GM21723 (cell line): ENCODE measurements around the gene COL27A1.
"Not testable (repeated sequence)": the region's sequence is repeated elsewhere in the genome, so short reads cannot be mapped to it uniquely, and the experiment has no call there.

Source experiments
- ATAC-seq: cut with Tn5 transposase; IDR thresholded peaks from one replicate; pipeline ENCODE4 v1.9.1; 2021; ENCODE audit warnings: mild to moderate bottlenecking, moderate library complexity; ENCODE audit not compliant: unreplicated experiment

The COL27A1 gene

GRCh38 chr9:114122136-114123027 is 33.0 kb upstream of the COL27A1 start:
- ATAC-seq, result no peak

GRCh38 chr9:114123031-114123977 is 32.0 kb upstream of the COL27A1 start:
- no peak for ATAC-seq

DNA sequence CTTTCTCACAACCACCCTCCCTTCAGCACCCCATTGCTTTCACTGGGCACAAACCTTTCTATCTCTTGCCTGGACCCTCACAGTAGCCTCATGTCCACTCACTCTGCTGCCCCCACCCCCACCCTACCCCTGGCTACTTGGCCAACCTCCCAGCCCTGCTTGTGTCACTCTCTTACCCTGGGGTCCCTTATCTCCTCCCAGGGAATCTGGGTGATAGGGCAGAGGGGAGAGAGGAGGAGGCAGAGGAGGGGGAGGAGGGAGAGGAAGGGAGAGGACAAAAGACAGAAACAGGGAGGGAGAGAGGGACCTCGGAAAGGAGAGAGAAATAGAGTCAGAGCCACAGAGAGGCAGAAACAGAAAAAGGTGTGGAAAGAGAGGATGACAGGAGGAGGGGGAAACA is 31.2 kb upstream of the COL27A1 start:
- ATAC-seq, result no peak

DNA sequence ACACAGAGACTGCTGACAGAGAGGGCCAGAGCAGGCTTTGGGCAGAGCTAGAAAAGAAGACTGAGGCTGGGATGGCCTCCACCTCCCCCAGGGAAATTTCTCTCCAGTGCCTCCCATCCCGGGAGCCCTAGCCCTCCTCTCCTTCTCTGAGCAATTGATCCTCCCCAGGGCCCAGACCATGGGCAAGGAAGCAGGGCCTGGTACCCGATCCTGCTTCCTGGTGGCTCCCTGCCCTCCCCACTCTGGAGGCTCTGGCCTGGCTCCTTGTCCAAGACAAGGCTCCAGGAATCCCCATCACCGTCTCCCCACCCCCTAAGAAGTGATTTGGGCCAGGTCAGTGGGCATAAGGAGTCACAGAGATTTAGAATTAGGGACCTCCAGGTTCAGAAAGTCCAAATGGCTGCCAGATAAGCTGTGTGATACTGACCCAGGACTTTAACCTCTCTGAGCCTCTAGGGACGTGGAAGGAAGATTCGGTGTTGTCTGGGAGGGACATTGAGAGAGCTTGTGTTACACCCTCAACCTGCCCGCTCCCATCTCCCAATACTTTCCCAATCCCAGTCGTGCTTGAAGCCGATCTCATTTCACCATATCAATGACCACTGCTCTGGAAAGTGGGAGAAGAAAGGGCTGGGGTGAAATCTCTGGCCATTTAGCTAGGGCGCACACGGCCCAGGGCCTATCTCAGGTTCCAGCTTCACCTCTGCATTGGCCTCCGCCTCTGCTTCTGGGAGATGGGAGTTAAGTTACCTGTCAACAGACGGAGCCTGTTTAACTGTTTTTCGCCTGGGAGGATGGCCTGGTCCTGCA is 30.5 kb upstream of the COL27A1 start:
- no peak for ATAC-seq

- ATAC-seq, result no peak
Observed at GRCh38 chr9:114125476-114126013, 29.8 kb upstream of the COL27A1 start.

GRCh38 chr9:114126247-114127060 is 28.9 kb upstream of the COL27A1 start:
- ATAC-seq, result no peak

- ATAC-seq, result not testable (repeated sequence)
Observed at GRCh38 chr9:114128759-114129158, 26.6 kb upstream of the COL27A1 start.

DNA sequence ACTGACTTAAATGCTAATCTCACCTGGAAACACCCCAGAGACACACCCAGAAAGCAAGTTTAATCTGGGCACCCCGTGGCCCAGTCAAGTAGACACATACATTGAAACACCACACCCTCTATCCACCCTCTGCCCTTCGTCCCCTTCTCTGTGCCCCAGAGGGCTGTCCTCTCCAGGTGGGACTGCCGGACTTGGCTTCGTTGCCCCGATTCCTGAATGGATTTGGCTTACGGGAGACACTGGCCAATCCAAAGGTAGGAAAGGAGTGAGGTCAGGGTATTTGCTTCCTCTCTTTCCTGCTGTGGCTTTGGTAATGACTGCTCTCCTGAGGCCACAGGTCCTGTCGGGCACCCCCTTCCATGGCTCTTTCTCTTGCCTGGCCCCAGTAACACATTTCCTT is 25.2 kb upstream of the COL27A1 start:
- no peak for ATAC-seq

- ATAC-seq, result no peak
Observed at GRCh38 chr9:114130624-114131277, 24.6 kb upstream of the COL27A1 start.

GRCh38 chr9:114131808-114132549 is 23.4 kb upstream of the COL27A1 start:
- ATAC-seq, result no peak

GRCh38 chr9:114132550-114132918 is 22.8 kb upstream of the COL27A1 start:
- ATAC-seq, result no peak

GRCh38 chr9:114134827-114135396 is 20.4 kb upstream of the COL27A1 start:
- ATAC-seq, result no peak

- no peak for ATAC-seq
Observed at GRCh38 chr9:114137831-114138230, 17.5 kb upstream of the COL27A1 start.

- ATAC-seq, result no peak
Observed at GRCh38 chr9:114138552-114138971, 16.8 kb upstream of the COL27A1 start.

GRCh38 chr9:114139071-114139470 is 16.3 kb upstream of the COL27A1 start:
- ATAC-seq, result no peak

DNA sequence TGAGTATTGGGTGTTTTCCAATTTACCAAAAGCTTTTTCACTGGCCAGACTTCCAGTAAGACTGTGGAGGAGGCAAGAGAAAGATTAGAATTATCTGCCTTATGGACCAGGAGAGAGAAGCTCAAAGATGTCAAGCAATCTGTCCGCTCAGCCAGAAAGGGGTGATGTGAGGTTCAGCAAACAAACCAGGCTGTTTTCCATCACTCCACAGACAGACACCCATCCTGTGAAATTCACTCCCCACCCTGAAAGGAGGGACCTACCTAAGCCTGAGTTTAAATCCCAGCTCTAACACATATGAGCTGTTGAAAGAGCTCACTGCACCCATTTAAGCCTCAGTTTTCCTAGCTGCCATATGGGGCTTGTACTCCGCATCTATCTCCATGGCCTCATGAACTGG is 14.9 kb upstream of the COL27A1 start:
- ATAC-seq, result no peak

DNA sequence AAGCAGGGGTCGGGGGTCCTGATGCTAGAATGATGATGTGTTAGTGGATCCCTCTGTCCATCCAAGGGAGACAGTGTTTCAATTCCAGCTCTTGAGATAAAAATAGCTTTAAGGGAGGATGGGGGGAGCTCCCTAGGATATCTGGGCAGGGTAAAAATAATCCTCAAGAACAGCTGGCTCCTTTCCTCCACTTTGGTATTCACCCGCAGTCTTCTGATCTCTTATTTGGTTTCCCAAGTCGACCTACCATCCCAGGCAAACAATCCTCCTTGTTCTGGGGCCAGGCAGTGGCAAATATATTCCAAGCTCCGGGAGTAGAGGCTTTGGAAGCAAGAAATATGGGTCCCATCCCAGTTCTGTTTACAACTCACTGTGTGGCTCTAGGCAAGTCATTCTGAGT is 14.5 kb upstream of the COL27A1 start:
- ATAC-seq, result no peak
